Retina (tissue), 1 donor: ENCODE results near the gene ADCY1.
"Not testable (repeated sequence)": the region's sequence is repeated elsewhere in the genome, so short reads cannot be mapped to it uniquely, and the experiment has no call there.

ENCODE experiments used
- DNase-seq: peaks from one replicate; pipeline ENCODE4 v3.0.0-alpha.2; 2016

Gene ADCY1

DNA sequence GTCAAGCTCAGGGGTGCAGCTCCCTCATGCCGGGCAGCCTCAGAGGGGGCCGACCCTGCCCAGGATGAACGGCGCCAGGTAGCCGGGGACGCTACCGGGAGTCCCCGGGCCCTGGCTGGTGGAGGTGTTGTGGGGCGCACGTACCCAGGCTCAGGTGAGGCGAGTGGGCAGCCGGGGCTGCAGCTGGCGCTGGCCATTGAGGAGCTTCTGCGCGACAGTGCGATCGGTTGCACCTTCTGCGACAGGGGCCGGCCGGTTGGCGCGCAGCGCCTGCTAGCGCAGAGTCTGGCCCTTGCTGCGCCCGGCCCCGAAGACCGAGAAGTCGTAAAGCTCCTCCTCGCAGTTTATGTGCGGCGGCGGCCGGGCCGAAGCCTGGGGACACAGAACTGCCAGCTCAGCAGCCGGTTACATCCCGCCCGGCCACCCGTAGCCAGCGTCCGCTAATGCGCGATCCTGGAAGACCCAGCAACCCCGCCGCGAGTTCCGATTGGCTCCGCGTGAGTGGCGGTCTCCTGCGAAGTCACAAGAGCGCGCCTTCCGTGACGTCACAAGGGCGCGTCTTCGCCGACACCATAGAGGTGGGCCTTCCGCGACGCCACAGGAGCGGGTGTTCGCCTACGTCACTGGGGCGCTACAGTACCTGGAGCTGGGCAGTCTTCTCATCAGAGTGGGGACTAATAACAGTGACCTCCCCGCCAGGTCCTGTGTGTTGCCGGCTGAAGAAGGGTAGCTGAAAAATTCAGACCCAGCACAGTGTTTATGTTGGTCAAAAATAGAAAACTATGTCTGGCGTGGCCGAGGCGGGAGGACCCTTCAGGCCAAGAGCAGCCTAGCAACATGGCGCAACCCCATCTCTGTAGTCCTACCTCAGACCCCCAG is 194.6 kb downstream of the ADCY1 start:
- peak; percentile 99 for DNase-seq

DNA sequence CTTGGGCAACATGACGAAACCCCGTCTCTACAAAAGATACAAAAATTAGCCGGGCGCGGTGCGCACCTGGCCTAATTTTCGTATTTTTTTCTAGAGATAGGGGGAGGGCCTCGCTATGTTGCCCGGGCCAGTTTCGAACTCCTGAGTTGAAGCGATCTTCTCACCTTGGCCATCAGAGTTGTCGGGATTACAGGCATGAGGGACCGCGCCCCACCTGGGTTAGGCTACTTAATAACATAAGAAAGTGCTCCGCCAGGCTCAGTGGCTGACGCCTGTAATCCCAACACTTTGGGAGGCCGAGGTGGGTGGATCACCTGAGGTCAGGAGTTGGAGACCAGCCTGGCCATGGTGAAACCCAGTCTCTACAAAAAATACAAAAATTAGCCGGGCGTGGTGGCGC is 195.5 kb downstream of the ADCY1 start:
- not testable (repeated sequence) for DNase-seq
